Endothelial cell of umbilical vein (primary cell): ENCODE measurements around the gene FOSL2. TPM values are rescaled to one million over a fixed set of nuclear protein-coding genes. Genes with fewer than 3 reads are reported as not detected.

Experiments used
- BruUV-seq: library from RNA; stranded (reverse); fragments of 400-500 nt; replicated peaks from 2 replicates; lab custom pipeline; 2021; lab: Mats Ljungman, UMichigan
- CTCF ChIA-PET: fragments of 300-600, 350-600 bp; sonication (Branson Sonifier 250); formaldehyde crosslinking; loops from one replicate; lab custom pipeline; 2021; ENCODE audit warnings: antibody characterized with exemption, inconsistent platforms; lab: Charles Lee
- POLR2A ChIA-PET: fragments of 300-600, 350-600 bp; sonication (Branson Sonifier 250); formaldehyde crosslinking; loops from one replicate; lab custom pipeline; 2021; ENCODE audit warnings: antibody characterized with exemption, inconsistent platforms; lab: Charles Lee
- DNase-seq: peaks from one replicate; pipeline ENCODE4 v3.0.0-alpha.2; 2011; ENCODE audit warnings: low read depth, low spot score
- FAIRE-seq: peaks from 2 replicates; lab custom pipeline; 2011; peaks lifted over from hg19 to GRCh38; lab: Jason Lieb, UNC
- H2AFZ ChIP-seq: 2 replicates; pipeline ENCODE4 v1.6.0; 2012; ENCODE audit warnings: low read depth, low read length, control low read depth, inconsistent platforms
- H3K27ac ChIP-seq: 2 replicates; pipeline ENCODE4 v1.5.1; 2011; ENCODE audit warnings: low read depth, mild to moderate bottlenecking, control low read depth, low read length, moderate library complexity; ENCODE audit not compliant: insufficient read depth
- H3K27me3 ChIP-seq, 2 experiments: 2 replicates each; pipeline versions ENCODE4 v1.6.0 to v1.6.1; 2011; ENCODE audit warnings: low read length in 2 of 2, mixed read lengths in 1 of 2; ENCODE audit not compliant: control insufficient read depth in 2 of 2, insufficient read depth in 2 of 2
- H3K36me3 ChIP-seq, 2 experiments: 2 replicates in 1 of 2; 3 replicates in 1 of 2; pipeline ENCODE4 v1.5.1; 2011; ENCODE audit warnings: low read length in 2 of 2, mild to moderate bottlenecking in 1 of 2, moderate library complexity in 1 of 2; ENCODE audit not compliant: control insufficient read depth in 2 of 2, insufficient read depth in 2 of 2; ENCODE audit errors: extremely low read depth in 1 of 2
- H3K4me1 ChIP-seq: 3 replicates; pipeline ENCODE4 v1.5.1; 2011; ENCODE audit warnings: mild to moderate bottlenecking, low read length; ENCODE audit not compliant: control insufficient read depth, insufficient read depth; ENCODE audit errors: extremely low read depth
- H3K4me2 ChIP-seq: 2 replicates; pipeline ENCODE4 v1.6.1; 2011; ENCODE audit warnings: low read length, control low read depth, mixed read lengths; ENCODE audit not compliant: insufficient read depth
- H3K4me3 ChIP-seq, 3 experiments: fragments of 200-600 bp in 1 of 3; sonication (generic), shearing (Covaris generic) in 1 of 3; replicated peaks in 1 of 3; 2 replicates each; pipeline ENCODE4 v1.5.1; 2011 to 2016; ENCODE audit warnings: control low read depth in 3 of 3, low read length in 3 of 3, mild to moderate bottlenecking in 2 of 3, inconsistent platforms in 1 of 3, low read depth in 1 of 3, moderate library complexity in 1 of 3; ENCODE audit not compliant: insufficient read depth in 1 of 3
- H3K79me2 ChIP-seq: 2 replicates; pipeline ENCODE4 v1.6.0; 2012; ENCODE audit warnings: low read length, inconsistent platforms; ENCODE audit not compliant: control insufficient read depth, insufficient read depth
- H3K9ac ChIP-seq: replicated peaks from 2 replicates; pipeline ENCODE3; 2011; ENCODE audit warnings: low read length, control low read depth; ENCODE audit not compliant: insufficient read depth; ENCODE audit errors: extremely low read depth
- H3K9me1 ChIP-seq: replicated peaks from 3 replicates; pipeline ENCODE4 v1.6.0; 2011; ENCODE audit warnings: mild to moderate bottlenecking, low read length; ENCODE audit not compliant: control insufficient read depth, insufficient read depth; ENCODE audit errors: extremely low read depth
- H3K9me3 ChIP-seq: replicated peaks from 2 replicates; pipeline ENCODE4 v1.5.1; 2012; ENCODE audit warnings: low read length, inconsistent platforms; ENCODE audit not compliant: control insufficient read depth, insufficient read depth
- H4K20me1 ChIP-seq: replicated peaks from 2 replicates; pipeline ENCODE3; 2011; ENCODE audit warnings: mild to moderate bottlenecking, low read length; ENCODE audit not compliant: control insufficient read depth, insufficient read depth; ENCODE audit errors: extremely low read depth
- EZH2 ChIP-seq: IDR thresholded peaks from 2 replicates; pipeline ENCODE4 v1.6.1; 2012; ENCODE audit warnings: borderline replicate concordance, low read depth, mild to moderate bottlenecking, moderate library complexity, low read length, inconsistent platforms; ENCODE audit not compliant: severe bottlenecking
- FOS ChIP-seq: IDR thresholded peaks from 2 replicates; pipeline ENCODE4 v1.6.1; 2011; ENCODE audit warnings: mild to moderate bottlenecking, low read length, moderate library complexity, borderline replicate concordance; ENCODE audit not compliant: insufficient read depth
- GATA2 ChIP-seq: IDR thresholded peaks from 2 replicates; pipeline ENCODE4 v1.7.0; 2011; ENCODE audit warnings: low read depth, mild to moderate bottlenecking, moderate library complexity, mixed read lengths, low read length; ENCODE audit not compliant: insufficient read length, insufficient read depth
- JUN ChIP-seq: IDR thresholded peaks from 2 replicates; pipeline ENCODE4 v1.6.1; 2011; ENCODE audit warnings: borderline replicate concordance, low read depth; ENCODE audit not compliant: insufficient read length, insufficient read depth
- MYC ChIP-seq: IDR thresholded peaks from one replicate; pipeline ENCODE4 v1.6.1; 2011; ENCODE audit warnings: mild to moderate bottlenecking, low read depth, low read length
- POLR2A ChIP-seq: IDR thresholded peaks from 2 replicates; pipeline ENCODE4 v1.6.1; 2012; ENCODE audit warnings: low read depth, mild to moderate bottlenecking, control low read depth, low read length
- POLR2AphosphoS5 ChIP-seq: IDR thresholded peaks from 2 replicates; pipeline ENCODE4 v1.6.1; 2012; ENCODE audit warnings: low read depth, mild to moderate bottlenecking, control low read depth, low read length, moderate library complexity; ENCODE audit not compliant: insufficient read depth
- dilution Hi-C: fragments of 300-500 bp; cut with MboI; formaldehyde crosslinking; loops from one replicate; pipeline ENCODE4 v1.15.0; 2019; ENCODE audit warnings: low sequenced_read_pairs; ENCODE audit not compliant: extremely low pct_ligation_motif_present
- intact Hi-C: fragments of 100-400 bp; cut with micrococcal nuclease; formaldehyde crosslinking; loops from one replicate; pipeline ENCODE4 v1.10.0; 2022
- polyA plus RNA-seq, 4 experiments: library from polyadenylated mRNA; depleted of rRNA in 3 of 4; stranded (reverse) in 3 of 4; unstranded in 1 of 4; fragments of >200 nt; gene quantifications; 2 replicates each; pipeline versions ENCODE4 v1.2.1 to v1.2.3, GENCODE V29; 2011 to 2012; ENCODE audit warnings: missing spikeins in 1 of 4
- total RNA-seq: library from RNA; stranded (reverse); gene quantifications from 2 replicates; pipeline ENCODE4 v1.2.3, GENCODE V29; 2021
- TF ChIP-seq, protein P1 (sequence below): IDR thresholded peaks from 2 replicates; pipeline ENCODE4 v1.6.1; 2011; ENCODE audit not compliant: insufficient read depth, insufficient read length
- TF ChIP-seq, protein P2 (sequence below), 2 donors: IDR thresholded peaks; 1 replicate in 1 of 2; 2 replicates in 1 of 2; pipeline ENCODE4 v1.5.1; 2011; ENCODE audit warnings: low read length in 2 of 2, mild to moderate bottlenecking in 2 of 2, moderate library complexity in 2 of 2, control low read depth in 1 of 2, inconsistent platforms in 1 of 2, low read depth in 1 of 2; ENCODE audit not compliant: insufficient read depth in 1 of 2; ENCODE audit errors: extremely low read depth in 1 of 2

FOSL2 gene
- total and polyA plus RNA-seq, 2 donors (not counting 3 experiments of a cell fraction or from before 2014, with no cell fraction given): 43.9 to 85.3 TPM

- H3K4me3 ChIP-seq: no peak overlapping the region
- H4K20me1 ChIP-seq: no peaks in the 10 kb centered on the region
- no peaks in the 10 kb centered on the region for H3K27me3 ChIP-seq
- no peaks in the 10 kb centered on the region for H3K79me2 ChIP-seq
- no peak overlapping the region for H3K4me2 ChIP-seq
- DNase-seq (no peak), FAIRE-seq (no peak)
- POLR2A ChIA-PET: no interaction called here
- TF ChIP-seq, protein P1, sequence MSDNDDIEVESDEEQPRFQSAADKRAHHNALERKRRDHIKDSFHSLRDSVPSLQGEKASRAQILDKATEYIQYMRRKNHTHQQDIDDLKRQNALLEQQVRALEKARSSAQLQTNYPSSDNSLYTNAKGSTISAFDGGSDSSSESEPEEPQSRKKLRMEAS: no peak
- TF ChIP-seq EZH2 (no peak), FOS (no peak), GATA2 (no peak), JUN (no peak), MYC (no peak), POLR2A (no peak), POLR2AphosphoS5 (no peak)
- TF ChIP-seq, protein P2, sequence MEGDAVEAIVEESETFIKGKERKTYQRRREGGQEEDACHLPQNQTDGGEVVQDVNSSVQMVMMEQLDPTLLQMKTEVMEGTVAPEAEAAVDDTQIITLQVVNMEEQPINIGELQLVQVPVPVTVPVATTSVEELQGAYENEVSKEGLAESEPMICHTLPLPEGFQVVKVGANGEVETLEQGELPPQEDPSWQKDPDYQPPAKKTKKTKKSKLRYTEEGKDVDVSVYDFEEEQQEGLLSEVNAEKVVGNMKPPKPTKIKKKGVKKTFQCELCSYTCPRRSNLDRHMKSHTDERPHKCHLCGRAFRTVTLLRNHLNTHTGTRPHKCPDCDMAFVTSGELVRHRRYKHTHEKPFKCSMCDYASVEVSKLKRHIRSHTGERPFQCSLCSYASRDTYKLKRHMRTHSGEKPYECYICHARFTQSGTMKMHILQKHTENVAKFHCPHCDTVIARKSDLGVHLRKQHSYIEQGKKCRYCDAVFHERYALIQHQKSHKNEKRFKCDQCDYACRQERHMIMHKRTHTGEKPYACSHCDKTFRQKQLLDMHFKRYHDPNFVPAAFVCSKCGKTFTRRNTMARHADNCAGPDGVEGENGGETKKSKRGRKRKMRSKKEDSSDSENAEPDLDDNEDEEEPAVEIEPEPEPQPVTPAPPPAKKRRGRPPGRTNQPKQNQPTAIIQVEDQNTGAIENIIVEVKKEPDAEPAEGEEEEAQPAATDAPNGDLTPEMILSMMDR (IDR thresholded peaks at IDR 0.05; ENCODE audit: extremely low read depth in 1 of 2, insufficient read depth in 1 of 2, low read depth in 1 of 2, low read length in 2 of 2): no peak
- BruUV-seq: no TSS peak
- no peak overlapping the region for H2AFZ ChIP-seq
- no peaks in the 10 kb centered on the region for H3K36me3 ChIP-seq
- H3K9me3 ChIP-seq: no peaks in the 10 kb centered on the region
- H3K27ac ChIP-seq: no peak overlapping the region
- CTCF ChIA-PET: no interaction called here
- H3K9ac ChIP-seq: no peak overlapping the region
- no peaks in the 10 kb centered on the region for H3K4me1 ChIP-seq
- intact Hi-C loops: no loop called here
- dilution Hi-C loops: no loop called here
- no peaks in the 10 kb centered on the region for H3K9me1 ChIP-seq
These were observed 45.9 kb downstream of the FOSL2 start for GRCh38 chr2:28438532-28439063.
